ENCODE measurements around the gene L3MBTL2. TPM values are rescaled to one million over a fixed set of nuclear protein-coding genes. Genes with fewer than 3 reads are reported as not detected.

L3MBTL2 gene
- total and polyA plus RNA-seq, 4 donors: 8.7 to 17.4 (median 12.3) TPM

- DNase-seq (ENCODE audit: low spot score): no peak
- WGBS: 93% methylated on average over 21 of the region's 21 CpGs
- Histone ChIP-seq H3K36me3 (ENCODE audit: control insufficient read depth in 4 of 4, insufficient read depth in 3 of 4, low read depth in 1 of 4, low read length in 3 of 4) (peaks cover 12 to 32% (median 17%) of the 10 kb centered on the region in 4 donors), H3K27me3 (ENCODE audit: control insufficient read depth in 4 of 4, insufficient read depth in 4 of 4, low read length in 3 of 4) (no peaks in the 10 kb centered on the region), H3K4me3 (ENCODE audit: low read depth in 1 of 3, low read length in 3 of 3) (no peak overlapping the region), H3K27ac (ENCODE audit: low read depth in 1 of 2, low read length in 2 of 2) (no peak overlapping the region), H3K9ac (ENCODE audit: low read depth in 1 of 2, low read length in 2 of 2) (no peak overlapping the region), H3K9me3 (ENCODE audit: control insufficient read depth in 4 of 4, low read length in 3 of 4) (no peaks in the 10 kb centered on the region), H3K4me1 (ENCODE audit: control insufficient read depth in 4 of 4, insufficient read depth in 4 of 4, low read length in 3 of 4) (peaks cover 7 to 18% (median 14%) of the 10 kb centered on the region in 4 donors)
- TF ChIP-seq, protein P1, sequence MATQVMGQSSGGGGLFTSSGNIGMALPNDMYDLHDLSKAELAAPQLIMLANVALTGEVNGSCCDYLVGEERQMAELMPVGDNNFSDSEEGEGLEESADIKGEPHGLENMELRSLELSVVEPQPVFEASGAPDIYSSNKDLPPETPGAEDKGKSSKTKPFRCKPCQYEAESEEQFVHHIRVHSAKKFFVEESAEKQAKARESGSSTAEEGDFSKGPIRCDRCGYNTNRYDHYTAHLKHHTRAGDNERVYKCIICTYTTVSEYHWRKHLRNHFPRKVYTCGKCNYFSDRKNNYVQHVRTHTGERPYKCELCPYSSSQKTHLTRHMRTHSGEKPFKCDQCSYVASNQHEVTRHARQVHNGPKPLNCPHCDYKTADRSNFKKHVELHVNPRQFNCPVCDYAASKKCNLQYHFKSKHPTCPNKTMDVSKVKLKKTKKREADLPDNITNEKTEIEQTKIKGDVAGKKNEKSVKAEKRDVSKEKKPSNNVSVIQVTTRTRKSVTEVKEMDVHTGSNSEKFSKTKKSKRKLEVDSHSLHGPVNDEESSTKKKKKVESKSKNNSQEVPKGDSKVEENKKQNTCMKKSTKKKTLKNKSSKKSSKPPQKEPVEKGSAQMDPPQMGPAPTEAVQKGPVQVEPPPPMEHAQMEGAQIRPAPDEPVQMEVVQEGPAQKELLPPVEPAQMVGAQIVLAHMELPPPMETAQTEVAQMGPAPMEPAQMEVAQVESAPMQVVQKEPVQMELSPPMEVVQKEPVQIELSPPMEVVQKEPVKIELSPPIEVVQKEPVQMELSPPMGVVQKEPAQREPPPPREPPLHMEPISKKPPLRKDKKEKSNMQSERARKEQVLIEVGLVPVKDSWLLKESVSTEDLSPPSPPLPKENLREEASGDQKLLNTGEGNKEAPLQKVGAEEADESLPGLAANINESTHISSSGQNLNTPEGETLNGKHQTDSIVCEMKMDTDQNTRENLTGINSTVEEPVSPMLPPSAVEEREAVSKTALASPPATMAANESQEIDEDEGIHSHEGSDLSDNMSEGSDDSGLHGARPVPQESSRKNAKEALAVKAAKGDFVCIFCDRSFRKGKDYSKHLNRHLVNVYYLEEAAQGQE (IDR thresholded peaks at IDR 0.05): no peak
- TF ChIP-seq SP1 (IDR thresholded peaks at IDR 0.05) (no peak), ATF3 (IDR thresholded peaks at IDR 0.05) (no peak), RXRA (IDR thresholded peaks at IDR 0.05) (no peak), EGR1 (IDR thresholded peaks at IDR 0.05; ENCODE audit: low read depth in 2 of 2) (no peak), HNF4A (conservative IDR thresholded peaks at IDR 0.05) (no peak), ZBTB33 (IDR thresholded peaks at IDR 0.05) (no peak), GABPA (IDR thresholded peaks at IDR 0.05 in 1 of 2, conservative IDR thresholded peaks at IDR 0.05 in 1 of 2) (no peak), FOXA1 (IDR thresholded peaks at IDR 0.05) (no peak), YY1 (IDR thresholded peaks at IDR 0.05) (no peak)
Observed at GRCh38 chr22:41245917-41246499, 40.9 kb downstream of the L3MBTL2 start.

DNA sequence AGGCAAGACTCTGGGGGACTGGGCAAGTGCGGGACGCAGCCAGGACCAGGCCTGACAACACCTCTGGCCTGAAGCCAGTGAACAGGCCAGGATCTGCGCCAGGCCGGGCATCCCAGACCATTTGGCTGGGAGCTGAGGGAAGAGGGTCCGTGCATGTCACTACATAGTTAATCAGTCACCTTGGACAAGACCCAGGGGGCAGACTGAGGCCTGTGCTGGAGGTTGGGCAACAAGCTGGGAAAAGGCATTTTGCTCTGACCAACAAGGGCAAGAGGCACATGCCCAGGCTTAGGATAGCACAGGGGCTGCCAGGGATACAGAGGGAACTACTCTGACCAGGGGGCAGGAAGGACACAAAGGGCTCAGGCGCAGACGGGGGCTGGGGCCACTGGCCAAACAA lies 42.6 kb downstream of the L3MBTL2 start:
- Histone ChIP-seq H3K9ac (ENCODE audit: low read depth in 1 of 2, low read length in 2 of 2) (no peak overlapping the region), H3K27me3 (ENCODE audit: control insufficient read depth in 4 of 4, insufficient read depth in 4 of 4, low read length in 3 of 4) (no peaks in the 10 kb centered on the region), H3K36me3 (ENCODE audit: control insufficient read depth in 4 of 4, insufficient read depth in 3 of 4, low read depth in 1 of 4, low read length in 3 of 4) (peaks cover 20 to 46% (median 24%) of the 10 kb centered on the region in 4 donors), H3K4me3 (ENCODE audit: low read depth in 1 of 3, low read length in 3 of 3) (no peak overlapping the region), H3K9me3 (ENCODE audit: control insufficient read depth in 4 of 4, low read length in 3 of 4) (no peaks in the 10 kb centered on the region), H3K4me1 (ENCODE audit: control insufficient read depth in 4 of 4, insufficient read depth in 4 of 4, low read length in 3 of 4) (peaks cover 7 to 18% (median 14%) of the 10 kb centered on the region in 4 donors), H3K27ac (ENCODE audit: low read depth in 1 of 2, low read length in 2 of 2) (peak overlapping the region; percentile 29 to 36)
- DNase-seq (ENCODE audit: low spot score): peak; percentile 49
- 37% methylated on average over 7 of the region's 7 CpGs for WGBS
- TF ChIP-seq EGR1 (IDR thresholded peaks at IDR 0.05; ENCODE audit: low read depth in 2 of 2): peak in 1 of 2 donors; percentile 35
- TF ChIP-seq TAF1 (conservative IDR thresholded peaks at IDR 0.05): no peak
- no peak for TF ChIP-seq YY1 (IDR thresholded peaks at IDR 0.05)
- TF ChIP-seq HNF4A (conservative IDR thresholded peaks at IDR 0.05): peak; percentile 75 to 95
- peak; percentile 24 for TF ChIP-seq NR2F2 (IDR thresholded peaks at IDR 0.05)
- peak in 1 of 2 donors; percentile 61 for TF ChIP-seq RAD21 (IDR thresholded peaks at IDR 0.05)
- no peak for TF ChIP-seq JUND (IDR thresholded peaks at IDR 0.05)
- TF ChIP-seq, protein P1 (IDR thresholded peaks at IDR 0.05): no peak
- peak; percentile 79 to 94 for TF ChIP-seq RXRA (IDR thresholded peaks at IDR 0.05)
- no peak for TF ChIP-seq ZBTB33 (IDR thresholded peaks at IDR 0.05)
- TF ChIP-seq HNF4G (IDR thresholded peaks at IDR 0.05): peak; percentile 31
- TF ChIP-seq FOXA2 (IDR thresholded peaks at IDR 0.05): peak; percentile 60
- TF ChIP-seq FOXA1 (IDR thresholded peaks at IDR 0.05): peak; percentile 69
- TF ChIP-seq CTCF (IDR thresholded peaks at IDR 0.05; ENCODE audit: low read depth, low read length, missing input control): no peak
- peak; percentile 87 for TF ChIP-seq SP1 (IDR thresholded peaks at IDR 0.05)
